Osteocyte (in vitro differentiated cells): ENCODE measurements around the gene ENTHD1. TPM values are rescaled to one million over a fixed set of nuclear protein-coding genes. Genes with fewer than 3 reads are reported as not detected.

Experiments
- DNase-seq: peaks from one replicate; pipeline ENCODE4 v3.0.0; 2021; ENCODE audit warnings: mixed read lengths; ENCODE audit not compliant: unreplicated experiment; ENCODE audit errors: extremely low spot score
- H3K27ac Mint-ChIP-seq: one replicate; pipeline ENCODE4 v1.8.0; 2021; ENCODE audit warnings: mild to moderate bottlenecking, mixed read lengths; ENCODE audit not compliant: unreplicated experiment
- H3K27me3 Mint-ChIP-seq: one replicate; pipeline ENCODE4 v1.8.0; 2021; ENCODE audit warnings: mixed read lengths; ENCODE audit not compliant: unreplicated experiment
- H3K36me3 Mint-ChIP-seq: one replicate; pipeline ENCODE4 v1.8.0; 2021; ENCODE audit warnings: mixed read lengths; ENCODE audit not compliant: unreplicated experiment
- H3K4me1 Mint-ChIP-seq: one replicate; pipeline ENCODE4 v1.8.0; 2021; ENCODE audit warnings: mixed read lengths; ENCODE audit not compliant: unreplicated experiment
- H3K4me3 Mint-ChIP-seq: one replicate; pipeline ENCODE4 v1.8.0; 2021; ENCODE audit warnings: mild to moderate bottlenecking, moderate library complexity, mixed read lengths; ENCODE audit not compliant: unreplicated experiment
- H3K9me3 Mint-ChIP-seq: one replicate; pipeline ENCODE4 v1.8.0; 2021; ENCODE audit warnings: mixed read lengths; ENCODE audit not compliant: unreplicated experiment
- CTCF ChIP-seq: fragments of 200-600 bp; sonication (generic); IDR thresholded peaks from 2 replicates; pipeline ENCODE4 v1.5.0; 2021; ENCODE audit warnings: antibody characterized with exemption, mild to moderate bottlenecking, moderate library complexity
- total RNA-seq: library from RNA; stranded (reverse); gene quantifications from 2 replicates; pipeline ENCODE4 v1.2.1, GENCODE V29; 2021

The ENTHD1 gene
- total RNA-seq, 1 donor from 2014 or later = not detected

- no peak for TF ChIP-seq CTCF
- Mint-ChIP-seq H3K4me3 (no peak overlapping the region), H3K36me3 (no peaks in the 10 kb centered on the region), H3K27ac (no peak overlapping the region), H3K27me3 (peaks cover 71% of the 10 kb centered on the region), H3K4me1 (no peaks in the 10 kb centered on the region), H3K9me3 (no peaks in the 10 kb centered on the region)
- DNase-seq = no peak
These were observed 23.7 kb upstream of the ENTHD1 start for GRCh38 chr22:39917197-39917643.

DNA sequence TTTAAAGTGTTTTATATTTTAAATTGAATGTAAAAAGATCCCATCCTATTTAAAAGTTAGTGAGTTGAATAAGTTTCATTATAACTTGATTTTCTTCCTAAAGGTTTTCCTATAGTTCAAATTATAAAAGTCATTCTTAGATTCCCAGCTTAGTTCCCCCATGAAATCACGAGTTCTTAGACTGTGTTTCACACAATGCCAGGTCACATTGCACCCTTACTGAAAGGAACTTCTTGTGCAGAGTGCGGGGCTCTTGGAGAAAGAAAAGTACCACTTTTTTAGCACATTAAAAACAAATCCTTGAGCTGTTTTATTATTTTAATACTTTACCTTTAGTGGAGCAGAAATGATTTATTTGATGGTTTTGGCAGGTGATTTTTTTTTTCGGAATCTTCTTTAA, 22.9 kb upstream of the ENTHD1 start:
- Mint-ChIP-seq H3K9me3 (no peaks in the 10 kb centered on the region), H3K4me3 (no peak overlapping the region), H3K36me3 (no peaks in the 10 kb centered on the region), H3K27me3 (peaks cover 71% of the 10 kb centered on the region), H3K27ac (no peak overlapping the region), H3K4me1 (no peaks in the 10 kb centered on the region)
- no peak for DNase-seq
- TF ChIP-seq CTCF = no peak

DNA sequence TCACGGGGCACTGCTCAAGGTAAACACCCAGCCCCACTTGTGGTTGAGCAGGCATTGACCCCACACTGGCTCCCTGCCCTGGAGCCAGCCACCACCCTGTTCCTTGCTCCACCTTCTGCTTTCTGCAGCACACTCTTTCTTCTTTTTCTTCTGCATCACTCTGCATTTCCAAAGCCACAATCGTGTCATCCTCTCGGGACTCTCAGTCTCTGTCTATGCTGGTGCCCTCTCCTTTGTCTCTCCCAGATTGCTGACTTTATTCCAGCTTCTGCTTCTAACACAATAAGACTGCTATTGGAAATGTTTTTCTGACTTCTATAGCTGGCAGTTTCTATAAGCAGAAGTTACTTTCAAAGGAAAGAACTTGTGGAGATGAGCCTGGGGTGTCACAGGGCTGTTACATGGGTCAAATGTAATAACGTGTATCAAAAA, 21.8 kb upstream of the ENTHD1 start:
- Mint-ChIP-seq H3K4me1 (no peaks in the 10 kb centered on the region), H3K27me3 (peaks cover 70% of the 10 kb centered on the region), H3K9me3 (no peaks in the 10 kb centered on the region), H3K4me3 (no peak overlapping the region), H3K27ac (no peak overlapping the region), H3K36me3 (no peaks in the 10 kb centered on the region)
- TF ChIP-seq CTCF = no peak
- no peak for DNase-seq

GRCh38 chr22:39914584-39914983, 21.0 kb upstream of the ENTHD1 start:
- Mint-ChIP-seq H3K9me3 (no peaks in the 10 kb centered on the region), H3K27ac (no peak overlapping the region), H3K4me1 (no peaks in the 10 kb centered on the region), H3K4me3 (no peak overlapping the region), H3K36me3 (no peaks in the 10 kb centered on the region), H3K27me3 (peaks cover 68% of the 10 kb centered on the region)
- no peak for DNase-seq
- no peak for TF ChIP-seq CTCF

GRCh38 chr22:39913886-39914285, 20.3 kb upstream of the ENTHD1 start:
- no peaks in the 10 kb centered on the region for H3K9me3 Mint-ChIP-seq
- H3K36me3 Mint-ChIP-seq = no peaks in the 10 kb centered on the region
- no peak for TF ChIP-seq CTCF
- no peak for DNase-seq
- H3K27ac Mint-ChIP-seq = no peak overlapping the region
- H3K4me3 Mint-ChIP-seq = no peak overlapping the region
- peaks cover 71% of the 10 kb centered on the region for H3K27me3 Mint-ChIP-seq
- H3K4me1 Mint-ChIP-seq = no peaks in the 10 kb centered on the region
